Retinal pigment epithelial cell (primary cell): ENCODE measurements around the gene SPPL2C.

Experiments
- DNase-seq: peaks from one replicate; pipeline ENCODE4 v3.0.0-alpha.2; 2010; ENCODE audit warnings: low read depth
- H3K4me3 ChIP-seq: 2 replicates; pipeline ENCODE4 v1.5.1; 2011; ENCODE audit warnings: mild to moderate bottlenecking, low read length, control low read depth, moderate library complexity
- TF ChIP-seq, protein P1 (sequence below): conservative IDR thresholded peaks from 2 replicates; pipeline ENCODE4 v1.5.1; 2011; ENCODE audit warnings: low read depth, low read length, control low read depth, inconsistent platforms

SPPL2C gene

DNA sequence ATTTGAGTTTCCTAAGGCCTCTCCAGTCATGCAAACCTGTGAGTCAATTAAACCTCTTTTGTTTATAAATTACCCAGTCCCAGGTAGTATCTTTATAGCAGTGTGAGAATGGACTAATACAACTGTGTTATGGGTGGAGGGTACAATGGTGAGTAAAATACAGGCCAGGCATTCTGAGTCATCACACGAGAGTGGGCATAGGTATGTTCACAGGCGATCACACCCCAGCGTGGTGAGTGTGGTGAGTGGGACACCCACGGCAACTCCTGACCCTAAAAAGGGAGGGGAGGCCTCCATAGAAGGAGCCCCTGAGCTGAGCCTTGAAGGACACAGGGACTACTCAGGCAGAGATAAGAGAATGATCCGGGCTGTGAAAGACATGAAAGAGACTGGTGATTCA, 27.0 kb downstream of the SPPL2C start:
- no peak overlapping the region for H3K4me3 ChIP-seq
- no peak for DNase-seq
- TF ChIP-seq, protein P1, sequence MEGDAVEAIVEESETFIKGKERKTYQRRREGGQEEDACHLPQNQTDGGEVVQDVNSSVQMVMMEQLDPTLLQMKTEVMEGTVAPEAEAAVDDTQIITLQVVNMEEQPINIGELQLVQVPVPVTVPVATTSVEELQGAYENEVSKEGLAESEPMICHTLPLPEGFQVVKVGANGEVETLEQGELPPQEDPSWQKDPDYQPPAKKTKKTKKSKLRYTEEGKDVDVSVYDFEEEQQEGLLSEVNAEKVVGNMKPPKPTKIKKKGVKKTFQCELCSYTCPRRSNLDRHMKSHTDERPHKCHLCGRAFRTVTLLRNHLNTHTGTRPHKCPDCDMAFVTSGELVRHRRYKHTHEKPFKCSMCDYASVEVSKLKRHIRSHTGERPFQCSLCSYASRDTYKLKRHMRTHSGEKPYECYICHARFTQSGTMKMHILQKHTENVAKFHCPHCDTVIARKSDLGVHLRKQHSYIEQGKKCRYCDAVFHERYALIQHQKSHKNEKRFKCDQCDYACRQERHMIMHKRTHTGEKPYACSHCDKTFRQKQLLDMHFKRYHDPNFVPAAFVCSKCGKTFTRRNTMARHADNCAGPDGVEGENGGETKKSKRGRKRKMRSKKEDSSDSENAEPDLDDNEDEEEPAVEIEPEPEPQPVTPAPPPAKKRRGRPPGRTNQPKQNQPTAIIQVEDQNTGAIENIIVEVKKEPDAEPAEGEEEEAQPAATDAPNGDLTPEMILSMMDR = no peak

DNA sequence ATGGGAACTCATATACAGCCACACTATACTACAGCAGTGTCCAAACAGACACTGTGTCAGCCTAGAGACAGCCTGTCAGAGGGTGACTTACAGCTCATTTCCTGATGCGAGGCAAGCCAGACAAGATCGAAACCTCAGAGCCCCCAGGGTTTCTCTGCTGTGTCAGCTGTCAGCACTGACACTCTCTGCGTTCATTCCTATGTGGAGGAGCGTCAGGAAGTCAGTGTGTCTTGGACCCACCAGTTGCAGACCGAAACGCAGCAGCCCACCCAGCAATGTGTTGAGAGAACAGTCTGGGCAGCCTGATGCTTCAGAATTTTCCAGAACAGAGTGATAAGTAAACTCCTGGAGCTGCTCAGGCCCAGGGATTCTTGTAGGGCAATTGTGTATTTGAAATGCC, 29.0 kb downstream of the SPPL2C start:
- TF ChIP-seq, protein P1 = no peak
- H3K4me3 ChIP-seq = no peak overlapping the region
- no peak for DNase-seq

DNA sequence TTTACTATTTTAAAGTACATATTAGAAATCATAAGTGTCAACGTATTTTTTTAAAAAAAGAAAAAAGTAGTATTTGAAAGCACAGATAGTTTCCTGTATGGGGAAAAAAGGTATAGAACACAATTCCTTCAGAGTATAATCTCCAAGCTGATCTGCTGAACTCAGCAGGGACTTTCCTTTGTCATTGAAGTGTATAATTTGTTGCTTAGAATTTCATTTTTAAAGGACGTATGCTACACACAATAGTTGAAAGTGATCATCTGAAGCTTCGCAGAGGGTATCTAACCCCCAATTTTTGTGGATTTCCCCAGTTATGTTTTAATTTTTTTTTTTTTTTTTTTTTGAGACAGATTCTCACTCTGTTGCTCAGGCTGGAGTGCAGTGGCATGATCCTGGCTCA, 29.5 kb downstream of the SPPL2C start:
- TF ChIP-seq, protein P1 = no peak
- H3K4me3 ChIP-seq = no peak overlapping the region
- DNase-seq = no peak

DNA sequence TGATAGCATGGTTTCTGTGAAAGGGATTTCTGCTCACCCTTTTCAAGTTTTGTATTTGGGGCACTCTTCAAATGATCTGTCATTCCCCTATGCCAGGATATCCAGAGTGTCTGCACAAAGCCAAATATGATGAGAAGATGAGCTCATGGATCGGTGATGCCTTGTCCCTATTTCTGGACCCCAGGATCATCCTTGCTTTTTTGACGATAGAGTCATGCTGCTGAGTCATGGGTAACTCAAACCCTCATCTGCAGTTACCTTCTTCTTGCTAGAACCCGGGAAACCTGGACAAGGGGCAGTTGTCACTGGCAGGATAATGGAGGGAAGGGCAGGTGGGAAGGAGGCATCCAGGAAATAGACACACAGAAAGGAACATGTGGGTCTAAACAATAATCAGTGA, 31.9 kb downstream of the SPPL2C start:
- no peak overlapping the region for H3K4me3 ChIP-seq
- DNase-seq = no peak
- TF ChIP-seq, protein P1 = no peak

DNA sequence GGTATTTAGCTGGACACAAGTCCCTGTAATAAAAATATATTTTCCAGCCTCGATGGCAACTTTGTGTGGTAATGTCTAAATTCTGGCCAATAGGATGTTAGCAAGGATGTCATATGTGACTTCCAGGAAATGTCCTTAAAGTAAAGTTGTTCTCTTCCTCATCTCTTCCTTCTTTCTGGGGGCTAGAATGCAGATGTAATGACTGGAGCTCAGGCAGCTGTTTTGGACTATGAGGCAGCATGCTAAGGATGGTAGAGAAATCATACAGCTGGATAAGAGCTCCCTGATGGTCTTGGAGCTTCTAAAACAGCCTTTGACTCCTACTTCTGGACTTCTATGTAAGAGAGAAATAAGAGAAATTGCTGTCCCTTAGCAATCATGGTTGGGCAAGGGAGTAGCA, 32.8 kb downstream of the SPPL2C start:
- TF ChIP-seq, protein P1 = no peak
- DNase-seq = no peak
- H3K4me3 ChIP-seq = no peak overlapping the region

DNA sequence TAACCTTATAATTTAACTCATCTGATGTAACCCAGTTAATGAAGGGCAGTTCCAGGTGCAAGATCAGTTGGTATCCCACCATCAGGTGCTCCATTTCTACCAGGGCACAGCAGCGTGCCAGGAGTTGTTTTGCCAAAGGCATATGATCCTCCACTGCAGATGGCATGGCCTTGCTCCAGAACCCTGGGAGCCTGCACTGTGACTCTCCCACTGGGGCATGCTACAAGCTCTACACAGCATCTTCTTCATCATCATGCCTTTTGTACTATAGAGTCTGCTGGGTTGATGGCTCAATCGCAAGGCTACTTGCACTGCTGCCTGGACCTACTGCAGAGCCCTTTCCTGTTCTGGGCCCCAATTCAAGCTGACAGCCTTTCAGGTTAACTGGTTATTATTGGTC, 38.4 kb downstream of the SPPL2C start:
- no peak for DNase-seq
- TF ChIP-seq, protein P1 = no peak
- no peak overlapping the region for H3K4me3 ChIP-seq

DNA sequence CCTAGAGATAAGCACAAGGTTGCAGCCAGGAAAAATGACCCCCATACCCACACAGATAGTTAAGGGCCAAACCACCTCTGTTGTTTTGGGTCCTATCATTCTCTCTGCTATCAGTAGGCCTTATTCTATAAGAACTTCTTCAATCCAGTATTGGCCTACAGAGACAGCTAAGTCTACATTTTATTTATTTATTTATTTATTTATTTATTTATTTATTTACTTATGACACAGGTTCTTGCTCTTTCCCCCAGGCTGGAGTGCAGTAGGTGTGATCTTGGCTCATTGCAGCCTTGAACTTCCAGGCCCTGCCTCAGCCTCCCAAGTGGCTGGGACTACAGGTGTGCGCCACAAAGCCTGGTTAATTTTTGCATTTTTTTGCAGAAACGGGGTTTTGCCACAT, 42.2 kb downstream of the SPPL2C start:
- TF ChIP-seq, protein P1 = no peak
- DNase-seq = no peak
- H3K4me3 ChIP-seq = no peak overlapping the region
